A549 treated with RU486 at 1 μM for 4 hours (cell line): Measurements from ENCODE around the gene CHD8. TPM values are rescaled to one million over a fixed set of nuclear protein-coding genes. Genes with fewer than 3 reads are reported as not detected.

Experiments used
- total RNA-seq: library from RNA; stranded (reverse); fragments of 200-300 nt; extraction: Qiagen RNA extraction; gene quantifications from 5 replicates; pipeline ENCODE4 v1.2.3, GENCODE V29; 2022; ENCODE audit warnings: low read depth

The CHD8 gene, protein sequence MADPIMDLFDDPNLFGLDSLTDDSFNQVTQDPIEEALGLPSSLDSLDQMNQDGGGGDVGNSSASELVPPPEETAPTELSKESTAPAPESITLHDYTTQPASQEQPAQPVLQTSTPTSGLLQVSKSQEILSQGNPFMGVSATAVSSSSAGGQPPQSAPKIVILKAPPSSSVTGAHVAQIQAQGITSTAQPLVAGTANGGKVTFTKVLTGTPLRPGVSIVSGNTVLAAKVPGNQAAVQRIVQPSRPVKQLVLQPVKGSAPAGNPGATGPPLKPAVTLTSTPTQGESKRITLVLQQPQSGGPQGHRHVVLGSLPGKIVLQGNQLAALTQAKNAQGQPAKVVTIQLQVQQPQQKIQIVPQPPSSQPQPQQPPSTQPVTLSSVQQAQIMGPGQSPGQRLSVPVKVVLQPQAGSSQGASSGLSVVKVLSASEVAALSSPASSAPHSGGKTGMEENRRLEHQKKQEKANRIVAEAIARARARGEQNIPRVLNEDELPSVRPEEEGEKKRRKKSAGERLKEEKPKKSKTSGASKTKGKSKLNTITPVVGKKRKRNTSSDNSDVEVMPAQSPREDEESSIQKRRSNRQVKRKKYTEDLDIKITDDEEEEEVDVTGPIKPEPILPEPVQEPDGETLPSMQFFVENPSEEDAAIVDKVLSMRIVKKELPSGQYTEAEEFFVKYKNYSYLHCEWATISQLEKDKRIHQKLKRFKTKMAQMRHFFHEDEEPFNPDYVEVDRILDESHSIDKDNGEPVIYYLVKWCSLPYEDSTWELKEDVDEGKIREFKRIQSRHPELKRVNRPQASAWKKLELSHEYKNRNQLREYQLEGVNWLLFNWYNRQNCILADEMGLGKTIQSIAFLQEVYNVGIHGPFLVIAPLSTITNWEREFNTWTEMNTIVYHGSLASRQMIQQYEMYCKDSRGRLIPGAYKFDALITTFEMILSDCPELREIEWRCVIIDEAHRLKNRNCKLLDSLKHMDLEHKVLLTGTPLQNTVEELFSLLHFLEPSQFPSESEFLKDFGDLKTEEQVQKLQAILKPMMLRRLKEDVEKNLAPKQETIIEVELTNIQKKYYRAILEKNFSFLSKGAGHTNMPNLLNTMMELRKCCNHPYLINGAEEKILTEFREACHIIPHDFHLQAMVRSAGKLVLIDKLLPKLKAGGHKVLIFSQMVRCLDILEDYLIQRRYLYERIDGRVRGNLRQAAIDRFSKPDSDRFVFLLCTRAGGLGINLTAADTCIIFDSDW (N-terminal part only)
- total RNA-seq: 39.2 to 42.9 TPM (median 40.5 TPM) in 5 replicates

DNA sequence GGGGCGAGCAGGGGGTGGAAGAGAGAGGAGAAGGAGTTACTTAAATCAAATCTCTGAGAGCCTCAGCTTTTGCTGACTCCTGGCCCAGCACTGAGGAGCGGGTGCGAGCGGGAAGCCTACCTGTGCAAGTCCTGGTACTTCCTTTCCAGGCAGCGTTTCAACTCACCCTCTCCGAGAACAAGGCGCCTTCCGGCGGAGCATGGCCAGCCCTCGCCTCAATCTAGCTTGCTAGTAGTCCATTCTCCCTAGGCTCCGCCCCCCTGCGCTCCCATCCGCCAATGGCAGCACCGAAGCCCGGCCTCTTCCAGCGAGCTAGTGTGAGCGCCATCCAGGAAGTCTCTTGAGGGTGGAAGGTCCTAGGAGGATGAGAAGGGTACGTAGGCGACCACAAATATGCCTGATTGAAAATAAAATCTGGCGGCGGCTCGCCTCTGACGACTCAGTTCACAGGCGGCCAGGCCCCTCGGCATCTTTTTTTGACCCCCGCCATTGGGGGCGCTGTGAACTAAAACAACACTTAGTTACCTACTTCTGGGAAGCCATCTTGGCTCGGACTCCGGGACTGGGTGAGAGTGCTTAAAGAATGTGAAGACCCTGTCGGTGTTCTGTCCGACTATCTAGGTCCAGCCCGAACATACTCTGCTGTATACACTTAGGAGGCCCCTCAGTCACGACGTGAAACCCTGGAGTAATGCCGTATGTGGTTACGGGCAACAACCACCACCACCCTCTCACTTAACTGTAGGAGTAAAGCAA lies at the start of gene CHD8:
Gene CHD8 (minus strand): TSS at position 212 of the 756 bp plus-strand sequence. CDS start 24,480 bp downstream, outside the sequence.

DNA sequence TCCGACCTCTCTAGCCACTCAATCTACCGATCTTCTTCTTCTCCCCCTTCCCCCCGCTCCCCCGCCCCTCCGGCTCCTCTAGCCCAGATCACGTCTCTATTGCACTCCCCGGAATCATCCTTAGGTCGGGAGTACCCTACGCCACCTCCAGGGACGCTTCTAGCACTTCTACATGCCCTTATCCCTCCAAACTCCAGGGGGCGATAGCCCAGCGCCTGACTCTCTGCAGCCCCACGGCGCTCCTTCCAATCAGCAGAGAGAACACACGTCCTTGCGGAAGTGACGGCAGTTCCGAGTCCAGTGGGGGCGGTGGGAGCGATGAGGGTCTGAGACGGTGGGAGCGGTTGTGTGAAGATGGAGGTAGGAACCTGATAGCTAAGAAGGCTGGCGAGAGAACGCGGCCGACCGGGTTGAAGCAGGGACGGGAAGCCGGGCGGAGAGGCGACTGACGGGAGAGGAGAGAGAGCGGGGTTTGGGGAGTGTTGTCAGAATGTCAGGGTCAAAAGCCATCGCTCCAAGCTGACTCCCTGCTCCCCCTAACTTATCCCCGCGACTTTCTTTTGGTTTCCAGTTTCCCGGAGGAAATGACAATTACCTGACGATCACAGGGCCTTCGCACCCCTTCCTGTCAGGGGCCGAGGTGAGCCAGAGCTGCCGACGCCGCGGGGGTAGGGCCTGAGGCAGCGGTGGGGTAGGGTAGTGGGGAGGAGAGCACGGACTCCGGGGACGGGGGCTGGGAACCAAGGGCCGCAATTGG lies 21.2 kb upstream of the CHD8 start, which contains the start of the genes RAB2B and TOX4:
Gene RAB2B (minus strand): TSS at position 35 of the 757 bp plus-strand sequence. CDS start 87 bp downstream, outside the sequence.
Gene TOX4 (plus strand): TSS at position 271 of the 757 bp plus-strand sequence. CDS start 84 bp downstream, at position 355.

DNA sequence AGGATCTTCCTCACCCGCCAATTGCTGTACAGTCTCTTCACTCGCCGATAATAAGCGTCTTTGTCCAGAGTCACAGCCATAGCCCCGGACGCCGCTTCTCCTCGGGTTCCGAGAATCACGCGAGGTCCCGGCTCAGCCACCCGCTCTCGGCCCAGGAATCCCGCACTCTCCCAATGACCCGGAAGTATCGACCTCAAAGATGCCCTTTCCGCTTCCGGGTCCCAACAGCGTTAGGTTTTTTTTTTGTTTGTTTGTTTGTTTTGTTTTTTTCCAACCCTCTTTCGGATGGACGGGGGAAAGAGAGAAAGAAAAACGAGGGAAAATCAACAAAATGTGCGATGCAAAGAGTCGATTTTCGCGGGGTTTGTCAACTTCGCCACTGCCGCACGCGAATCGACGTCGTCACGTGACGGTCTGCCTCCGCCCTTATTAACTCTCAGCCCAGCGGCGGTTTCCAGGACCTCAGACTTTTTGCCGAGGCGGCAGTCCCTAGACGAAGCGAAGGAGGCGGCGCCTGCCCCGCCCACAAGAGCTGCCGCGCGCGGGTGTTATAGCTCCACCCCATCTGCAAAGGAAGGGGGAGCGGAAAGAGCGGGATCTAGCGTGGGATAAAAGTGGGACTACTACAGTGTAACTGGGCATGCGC lies 72.0 kb downstream of the CHD8 start, which contains the start of gene SUPT16H:
Gene SUPT16H (minus strand): TSS at position 172 of the 646 bp plus-strand sequence. CDS start 92 bp downstream, at position 80.

Other genes with a start within 250 kb of the CHD8 start
- 761 to 1,051 TPM (median 847 TPM) in 5 replicates for gene HNRNPC, start 186.7 kb downstream of the CHD8 start, total RNA-seq
- 0.07 to 0.71 TPM (median 0.23 TPM) in 5 replicates for gene RPGRIP1, start 176.0 kb downstream of the CHD8 start, total RNA-seq
- gene SUPT16H, start 72.1 kb downstream of the CHD8 start, total RNA-seq: 101 to 123 TPM (median 108 TPM) in 5 replicates
- 9.8 to 15.8 TPM (median 13.0 TPM) in 5 replicates for gene RAB2B, start 20.8 kb upstream of the CHD8 start, total RNA-seq
- 51.2 to 70.3 TPM (median 65.6 TPM) in 5 replicates for gene TOX4, start 21.1 kb upstream of the CHD8 start, total RNA-seq
- 41.2 to 51.9 TPM (median 49.7 TPM) in 5 replicates for gene METTL3, start 55.2 kb upstream of the CHD8 start, total RNA-seq
- gene SALL2, start 70.2 kb upstream of the CHD8 start, total RNA-seq: 1.00 to 1.6 TPM (median 1.3 TPM) in 5 replicates
- not detected in 5 replicates for gene OR10G3, start 124.0 kb upstream of the CHD8 start, total RNA-seq
- gene OR10G2, start 178.8 kb upstream of the CHD8 start, total RNA-seq: not detected in 5 replicates
- not detected in 5 replicates for gene OR4E2, start 197.7 kb upstream of the CHD8 start, total RNA-seq
- not detected in 5 replicates for gene OR4E1, start 217.7 kb upstream of the CHD8 start, total RNA-seq